GM20431 (cell line): ENCODE results near the gene VDR.

ENCODE experiments used
- in situ Hi-C: fragments of 300-500 bp; cut with MseI, MboI; formaldehyde crosslinking; loops from one replicate; pipeline ENCODE4 v1.15.0; 2020; ENCODE audit warnings: low sequenced_read_pairs; ENCODE audit not compliant: unreplicated experiment

VDR gene

GRCh38 chr12:47904713-47905709, at the start of gene VDR:
VDR (minus strand) TSS chr12:47904994; CDS start chr12:47879113, 25,881 bp downstream.
- in situ Hi-C loops = no loop called here

DNA sequence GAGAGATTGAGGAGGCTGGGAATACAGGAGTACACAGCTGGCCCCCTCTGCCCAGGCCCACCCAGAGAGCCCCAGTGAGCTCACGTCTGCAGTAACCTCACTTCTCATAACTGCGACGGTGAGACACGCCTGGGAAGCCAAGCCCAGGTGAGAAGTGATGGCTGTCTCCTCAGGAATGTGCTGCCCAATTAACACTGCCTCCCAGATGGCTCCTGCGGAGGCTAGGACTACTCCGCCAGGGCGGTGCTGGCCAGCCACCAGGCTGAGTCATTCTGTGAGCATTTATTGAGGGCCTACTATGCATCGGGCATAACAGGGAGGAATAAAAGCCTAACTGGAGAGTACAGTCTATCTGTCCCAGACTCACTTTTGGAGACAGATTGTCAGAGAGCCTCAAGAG, 49.3 kb upstream of the VDR start:
- in situ Hi-C loops = loop anchor here (25.0 kb wide), 1 partner anchor 208 kb away; the partner anchor contains the start of gene ASB8

DNA sequence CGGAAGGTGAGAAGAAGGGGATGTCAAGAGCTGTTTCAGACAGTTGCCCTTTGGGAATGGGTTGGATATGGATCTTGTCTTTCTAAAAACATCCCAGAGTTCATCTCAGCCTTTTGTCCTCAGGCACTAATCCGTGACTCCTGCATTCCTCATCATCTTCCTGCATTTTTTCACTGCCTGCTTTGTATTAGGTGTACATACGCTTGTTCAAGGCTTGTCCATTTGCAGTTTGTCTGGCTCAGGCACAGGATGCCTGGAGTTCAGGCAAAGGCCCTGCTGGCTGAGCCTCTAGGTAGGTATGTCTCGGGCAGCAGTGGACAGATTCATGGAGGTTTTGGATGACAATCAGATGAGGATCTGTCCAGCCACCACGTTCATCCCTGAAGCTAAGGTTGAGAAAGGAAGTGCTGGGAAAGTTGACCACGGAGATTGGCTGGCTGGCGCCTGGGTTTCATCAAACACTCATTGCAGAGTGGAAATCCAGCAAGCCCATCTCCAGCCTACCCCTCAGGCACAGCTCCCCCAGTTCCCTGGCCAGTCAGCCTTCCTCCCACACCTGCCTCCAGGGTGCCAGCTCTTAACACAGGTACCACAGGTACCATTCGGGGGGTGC, 46.2 kb upstream of the VDR start:
- in situ Hi-C loops = loop anchor here (25.0 kb wide), 1 partner anchor 211 kb away; the partner anchor contains the start of gene ASB8

GRCh38 chr12:47949441-47950341, 44.9 kb upstream of the VDR start:
- in situ Hi-C loops = loop anchor here (25.0 kb wide), 1 partner anchor 213 kb away; the partner anchor contains the start of gene ASB8

DNA sequence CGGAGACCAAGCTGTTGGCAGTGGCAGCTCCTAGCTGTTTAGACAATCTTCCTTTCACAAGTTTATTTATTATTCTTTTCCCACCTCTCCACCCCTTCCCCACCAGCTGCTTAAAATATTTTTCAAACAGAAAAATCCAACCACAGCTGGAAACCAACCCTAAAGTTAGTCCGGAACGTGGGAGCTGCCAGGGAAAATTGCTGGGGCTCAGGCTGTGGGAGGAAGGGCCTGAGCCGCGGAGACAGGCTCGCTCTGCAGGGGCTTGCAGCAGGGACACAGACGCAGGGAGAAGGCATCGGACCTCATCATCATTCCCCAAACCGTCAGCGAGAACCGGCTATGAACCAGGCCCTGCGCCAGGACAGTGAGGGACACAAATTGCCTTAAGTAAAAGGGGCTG, 42.5 kb upstream of the VDR start:
- in situ Hi-C loops = no loop called here

DNA sequence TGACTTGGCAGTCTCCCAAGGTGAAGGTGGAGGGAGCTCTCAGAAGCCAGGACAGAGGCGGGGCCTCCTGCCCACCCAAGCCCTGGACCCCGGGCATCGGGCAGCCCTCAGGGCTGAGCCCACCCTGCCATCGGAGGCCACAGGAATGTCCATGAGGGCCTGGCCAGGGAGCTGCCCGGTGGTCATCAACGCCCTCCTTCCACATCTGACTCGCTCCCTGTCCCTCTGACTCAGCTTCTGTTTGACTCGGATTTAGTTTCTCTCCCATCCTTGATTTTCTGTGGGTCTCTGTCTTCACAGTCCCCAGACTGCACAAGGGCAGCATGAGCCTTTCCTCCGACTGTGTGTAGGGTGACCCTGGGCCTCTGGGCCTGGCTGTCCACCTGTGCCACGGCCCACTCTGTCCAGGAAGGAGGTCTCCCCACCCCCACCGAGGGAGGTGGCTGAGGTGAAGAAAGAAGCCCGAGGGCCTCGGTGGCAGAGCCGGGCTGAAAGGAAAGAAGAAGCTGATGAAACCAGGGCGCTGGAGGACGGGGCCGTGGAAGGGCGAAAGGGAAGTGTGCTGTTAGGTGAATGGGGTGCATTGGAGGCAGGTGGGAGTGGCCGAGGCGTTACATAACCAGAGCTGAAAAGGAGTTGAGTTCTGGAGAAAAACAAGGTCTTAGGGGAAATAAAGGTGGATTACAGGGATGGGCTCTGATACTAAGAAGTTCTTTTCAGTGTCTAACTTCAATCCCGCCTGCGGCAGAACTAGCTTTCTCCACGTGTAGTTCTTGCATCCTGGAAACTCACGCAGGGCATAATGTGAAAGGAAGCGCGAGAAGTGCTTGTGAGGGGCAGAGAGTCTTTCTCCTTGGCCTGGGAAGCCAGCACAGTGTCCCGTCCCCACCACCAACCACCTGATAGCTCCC, 41.9 kb upstream of the VDR start:
- in situ Hi-C loops = no loop called here

DNA sequence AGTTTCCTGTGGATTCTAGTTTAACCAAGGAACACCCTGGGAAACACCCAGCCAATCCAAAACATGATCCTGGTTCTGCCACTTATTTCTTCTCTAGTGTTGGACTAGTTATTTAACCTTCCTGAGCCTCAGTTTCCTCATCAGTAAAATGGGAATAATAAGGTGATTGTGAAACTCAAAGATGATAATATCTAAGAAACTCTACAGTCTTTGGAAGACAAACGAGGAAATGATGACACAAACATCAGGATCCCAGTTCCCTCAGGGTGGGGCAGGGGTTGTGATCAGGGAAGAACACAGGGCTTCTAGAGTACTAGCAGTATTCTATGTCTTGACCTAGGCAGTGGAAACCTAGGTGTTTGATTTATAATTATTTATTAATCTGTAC, 40.5 kb upstream of the VDR start:
- in situ Hi-C loops = no loop called here

DNA sequence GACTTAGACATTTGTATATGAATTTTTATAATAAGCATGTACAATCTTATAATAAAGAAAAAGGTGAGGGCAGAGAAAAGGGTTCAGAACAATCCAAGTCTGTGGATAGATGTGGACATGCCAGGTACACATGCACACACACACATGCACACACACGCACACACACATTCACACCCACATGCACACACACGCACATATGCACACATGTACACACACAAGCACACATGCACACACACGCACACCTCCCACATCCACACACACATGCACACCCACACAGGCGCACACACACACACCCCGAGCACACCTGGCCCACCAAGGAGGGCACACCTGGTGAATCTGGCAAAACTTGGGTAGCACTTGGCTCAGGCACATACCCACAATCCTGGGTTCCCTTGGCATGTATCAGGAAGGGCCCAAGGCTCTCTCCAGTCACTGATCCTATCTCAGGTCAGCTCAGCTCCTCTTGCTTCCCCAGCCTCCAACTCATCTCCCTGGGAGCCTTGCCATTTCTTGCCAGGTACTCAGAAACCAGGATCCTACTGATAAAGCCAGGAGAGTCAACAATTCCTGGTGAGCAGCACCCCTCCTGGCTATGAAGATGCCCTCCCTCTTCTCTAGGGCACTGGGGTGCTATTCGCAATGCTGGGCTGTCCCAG, 40.0 kb upstream of the VDR start:
- in situ Hi-C loops = no loop called here

DNA sequence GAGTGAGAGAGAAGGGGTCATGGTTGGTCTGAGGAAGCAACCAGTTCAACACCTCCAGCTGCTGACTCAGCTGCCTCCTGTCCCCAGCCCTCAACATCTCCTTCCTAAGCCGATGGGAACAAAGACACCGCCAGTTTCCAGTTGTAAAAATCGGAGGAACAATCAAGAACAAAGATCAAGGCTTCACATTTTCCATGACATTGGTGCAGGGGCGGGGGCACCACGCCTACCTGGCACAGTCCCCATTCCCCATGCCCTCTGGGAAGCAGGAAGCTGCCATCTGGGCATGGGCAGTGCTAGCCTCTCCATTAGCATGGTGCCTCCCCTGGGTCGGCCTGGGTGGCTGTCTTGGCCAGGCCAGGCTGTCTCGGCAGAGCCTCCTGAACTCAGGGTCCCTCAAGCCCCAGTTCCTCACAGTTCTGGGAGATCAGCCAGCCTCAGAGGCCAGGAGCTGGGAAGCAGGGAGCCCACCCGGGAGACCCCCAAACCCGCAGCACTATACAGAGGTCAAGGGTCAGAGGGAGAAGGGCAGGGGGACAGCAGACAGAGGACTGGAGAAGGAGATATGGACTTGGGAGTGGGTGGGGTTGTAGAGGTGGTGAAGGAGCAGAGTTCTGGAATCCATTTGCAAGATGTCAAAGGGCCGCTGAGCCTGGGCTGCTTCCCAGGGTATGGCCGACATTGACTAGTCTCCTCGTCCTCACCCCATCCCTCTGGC, 39.0 kb upstream of the VDR start:
- in situ Hi-C loops = no loop called here

DNA sequence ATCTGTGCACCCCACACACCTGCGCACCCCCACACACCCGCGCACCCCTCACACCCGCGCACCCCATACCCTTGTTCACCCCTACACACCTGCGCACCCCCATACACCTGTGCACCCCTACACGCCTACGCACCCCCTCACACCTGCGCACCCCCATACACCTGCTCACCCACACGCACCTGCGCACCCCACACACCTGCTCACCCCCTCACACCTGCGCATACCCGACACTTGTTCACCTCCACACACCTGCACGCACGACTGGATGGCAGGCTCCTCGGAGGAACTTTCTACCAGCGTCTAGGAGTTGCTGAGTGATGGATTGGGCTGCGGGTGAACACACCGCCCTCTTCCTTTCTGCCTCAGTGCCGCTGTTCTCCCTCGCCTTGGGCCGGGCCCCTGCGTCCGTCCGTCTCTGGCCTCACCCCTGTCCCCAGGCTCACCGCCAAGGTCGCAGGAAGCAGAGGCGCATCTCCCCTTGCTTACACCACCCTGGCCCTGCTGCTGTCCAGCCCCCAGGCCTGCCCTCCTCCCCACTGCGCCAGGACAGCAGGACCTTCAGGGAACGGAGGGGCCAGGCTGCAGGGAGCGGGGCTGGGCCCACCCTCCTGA, 37.9 kb upstream of the VDR start:
- in situ Hi-C loops = no loop called here

DNA sequence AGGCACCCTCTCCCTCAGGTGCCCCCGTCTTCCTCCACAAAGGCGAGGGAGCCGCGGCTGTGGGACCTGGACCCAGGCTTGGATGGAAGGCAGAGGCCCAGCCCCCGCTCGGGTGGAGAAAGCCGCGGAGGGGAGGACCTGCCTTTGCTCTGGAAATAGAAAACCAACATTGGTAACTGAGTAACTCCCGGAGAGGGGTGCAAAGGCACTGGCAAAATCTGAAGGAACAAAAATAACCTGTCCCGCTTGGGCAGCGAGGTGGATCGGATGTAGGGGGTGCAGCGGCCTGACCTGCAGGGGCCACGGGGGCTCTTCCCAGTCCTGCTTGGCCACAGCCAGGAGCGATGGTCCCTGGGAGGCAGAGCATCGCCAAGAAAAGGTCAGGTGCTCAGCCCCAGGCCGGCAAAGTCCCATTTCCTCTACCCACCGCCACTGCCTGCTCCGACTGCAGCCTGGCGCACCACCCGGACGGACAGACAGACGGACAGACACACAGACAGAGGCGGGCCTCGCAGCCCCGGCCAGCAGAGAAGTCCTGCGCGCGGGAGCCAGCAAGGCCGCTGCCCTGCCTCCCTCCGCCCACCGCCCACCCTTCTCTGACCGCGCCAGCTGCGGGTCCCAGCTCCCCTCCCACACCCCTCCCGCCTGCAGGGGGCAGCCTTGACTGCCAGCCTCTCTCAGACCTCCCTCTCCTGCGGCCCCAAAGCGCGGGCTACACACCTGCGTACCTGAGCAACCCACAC, 37.2 kb upstream of the VDR start:
- in situ Hi-C loops = no loop called here

- in situ Hi-C loops = no loop called here
Measured at GRCh38 chr12:47941475-47941780, 36.6 kb upstream of the VDR start.

DNA sequence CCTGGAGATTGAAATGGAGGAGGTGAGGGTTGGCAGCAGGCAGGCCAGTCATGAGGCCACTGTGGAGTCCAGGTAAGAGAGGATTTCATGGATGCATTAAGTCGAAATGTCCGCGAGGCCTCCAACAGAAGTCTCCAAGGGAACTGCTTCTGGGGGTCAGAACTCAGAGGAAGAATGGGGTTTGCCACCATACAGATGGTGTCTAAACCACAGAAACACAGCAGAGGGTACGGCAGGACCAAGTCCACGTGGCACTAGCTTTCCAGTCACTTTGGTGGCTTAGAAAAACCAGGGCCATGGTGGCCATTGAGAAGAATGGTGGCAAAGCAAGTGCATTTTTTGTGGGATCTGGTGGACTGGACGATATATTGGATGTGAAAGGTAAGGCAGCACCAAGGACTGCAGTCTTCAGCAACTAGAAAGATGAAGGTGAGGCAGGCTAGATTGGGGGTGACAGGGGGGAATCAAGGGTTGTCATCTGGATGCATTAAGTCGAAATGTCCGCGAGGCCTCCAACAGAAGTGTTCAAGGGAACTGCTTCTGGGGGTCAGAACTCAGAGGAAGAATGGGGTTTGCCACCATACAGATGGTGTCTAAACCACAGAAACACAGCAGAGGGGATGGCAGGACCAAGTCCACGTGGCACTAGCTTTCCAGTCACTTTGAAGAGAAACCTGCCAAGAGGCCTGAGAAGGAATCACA, 36.1 kb upstream of the VDR start:
- in situ Hi-C loops = no loop called here

DNA sequence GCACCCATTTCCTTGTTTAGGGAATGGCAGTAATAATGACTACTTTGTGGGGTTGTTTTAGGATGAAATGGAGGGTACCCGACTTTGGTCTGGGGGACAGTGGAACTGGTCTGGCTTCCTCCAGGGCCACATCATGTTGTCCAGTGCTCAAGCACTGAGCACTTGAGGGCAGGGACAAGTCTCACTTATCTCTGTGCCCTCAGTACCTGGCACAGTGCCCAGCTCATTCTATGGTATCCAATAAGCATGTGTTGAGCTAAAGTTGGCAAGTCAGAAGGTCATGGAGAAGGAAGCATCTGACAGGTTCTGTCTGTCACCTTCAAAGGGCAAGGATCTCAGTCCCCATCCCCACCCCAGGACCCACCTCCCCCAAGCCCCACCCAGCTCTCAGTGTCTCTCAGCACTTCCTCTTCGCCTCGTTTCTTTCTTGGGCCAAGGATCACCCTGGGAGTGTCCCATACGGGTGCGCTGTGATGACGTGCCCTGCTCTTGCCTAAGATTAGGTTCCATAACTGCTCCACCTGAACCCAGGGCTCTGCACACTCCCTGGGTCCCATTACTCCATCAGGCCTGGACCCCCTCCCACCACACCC, 34.3 kb upstream of the VDR start:
- in situ Hi-C loops = no loop called here

GRCh38 chr12:47938594-47938993, 33.8 kb upstream of the VDR start:
- in situ Hi-C loops = no loop called here

- in situ Hi-C loops = no loop called here
Measured at GRCh38 chr12:47938093-47938492, 33.3 kb upstream of the VDR start.
